CD4-positive, alpha-beta T cell treated with Interleukin-17A for 4 hours (primary cell): ENCODE data around the gene PDE4D.

ENCODE experiments used
- DNase-seq: peaks from one replicate; pipeline ENCODE4 v3.0.0-alpha.2; 2020; ENCODE audit warnings: mixed read lengths

The PDE4D gene

GRCh38 chr5:59188419-59189225 lies 704.9 kb downstream of the PDE4D start:
- DNase-seq = peak; percentile 70

- DNase-seq = no peak
Measured at GRCh38 chr5:59187857-59188256, 705.7 kb downstream of the PDE4D start.

GRCh38 chr5:59186623-59187022 lies 706.9 kb downstream of the PDE4D start:
- no peak for DNase-seq

GRCh38 chr5:59185757-59186385 lies 707.7 kb downstream of the PDE4D start:
- DNase-seq = no peak

GRCh38 chr5:59184769-59185168 lies 708.8 kb downstream of the PDE4D start:
- DNase-seq = no peak

DNA sequence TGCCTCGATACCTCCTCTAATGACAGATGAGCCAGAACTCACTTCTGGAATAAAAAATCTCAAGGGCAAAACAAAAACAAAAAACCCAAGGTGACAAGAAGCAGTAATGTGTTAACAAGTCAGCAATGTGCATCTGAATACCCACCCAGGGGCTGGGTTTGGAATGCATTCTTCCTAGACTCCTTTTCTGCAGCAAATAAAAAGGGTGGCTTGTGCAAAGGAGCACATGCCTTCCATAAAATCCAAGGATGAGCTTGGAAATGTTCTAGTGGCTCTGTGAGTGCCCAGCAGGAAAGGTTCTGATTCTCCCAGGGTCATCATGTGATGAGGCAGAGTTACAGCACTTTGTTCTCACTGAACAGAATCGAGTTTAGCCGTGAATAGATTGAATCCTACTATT lies 710.8 kb downstream of the PDE4D start:
- DNase-seq = no peak

GRCh38 chr5:59180515-59180914 lies 713.0 kb downstream of the PDE4D start:
- DNase-seq = no peak

GRCh38 chr5:59179704-59180103 lies 713.8 kb downstream of the PDE4D start:
- no peak for DNase-seq

DNA sequence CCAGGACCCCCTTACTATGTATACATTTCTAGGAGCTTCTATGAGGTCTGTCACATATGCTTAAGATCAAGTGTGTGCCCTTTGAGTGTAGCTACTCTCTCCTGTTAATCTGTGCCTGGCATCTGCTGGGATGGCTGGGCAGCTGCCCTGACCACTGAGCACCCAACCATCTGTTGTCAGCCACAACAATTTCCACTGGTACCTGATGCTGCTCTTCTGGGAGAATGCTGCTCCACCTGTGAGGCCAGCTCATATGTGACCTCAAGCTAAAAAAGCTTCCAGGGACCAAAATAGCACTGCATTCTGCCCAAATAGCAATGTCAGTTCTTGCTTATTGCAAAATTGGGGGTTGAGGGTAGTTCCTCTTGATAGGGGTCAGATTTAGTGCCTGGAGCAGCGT lies 715.0 kb downstream of the PDE4D start:
- no peak for DNase-seq

GRCh38 chr5:59178071-59178470 lies 715.5 kb downstream of the PDE4D start:
- no peak for DNase-seq

GRCh38 chr5:59177644-59178043 lies 715.9 kb downstream of the PDE4D start:
- no peak for DNase-seq

DNA sequence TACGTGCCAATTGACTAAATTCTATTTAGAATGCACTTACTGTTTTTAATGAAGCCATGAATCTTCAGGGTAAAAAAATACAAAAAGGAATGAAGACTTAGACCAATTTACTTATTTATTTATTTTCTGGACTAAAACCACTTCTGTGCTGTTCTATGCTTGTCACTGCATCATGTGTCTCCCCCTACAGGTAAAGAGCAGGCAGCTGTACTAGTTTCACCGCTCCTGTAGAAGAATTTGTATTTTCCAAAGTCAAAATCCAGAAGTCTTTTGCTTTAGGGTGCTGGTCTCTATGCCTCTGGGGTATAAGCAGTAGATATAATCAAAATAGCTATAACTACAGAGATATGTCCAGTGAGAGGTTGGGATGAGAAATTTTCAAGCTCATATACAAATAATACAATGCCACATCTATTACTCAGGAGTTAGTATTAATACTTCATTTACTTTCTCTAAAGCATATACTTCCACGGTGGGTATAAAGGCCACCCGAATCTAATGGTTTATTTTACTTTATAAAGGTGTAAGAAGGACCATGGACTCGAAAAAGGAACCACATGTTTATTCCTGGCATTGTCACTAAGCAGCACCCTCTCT lies 719.2 kb downstream of the PDE4D start:
- DNase-seq = peak; percentile 45

- DNase-seq = no peak
Measured at GRCh38 chr5:59173578-59173977, 719.9 kb downstream of the PDE4D start.

DNA sequence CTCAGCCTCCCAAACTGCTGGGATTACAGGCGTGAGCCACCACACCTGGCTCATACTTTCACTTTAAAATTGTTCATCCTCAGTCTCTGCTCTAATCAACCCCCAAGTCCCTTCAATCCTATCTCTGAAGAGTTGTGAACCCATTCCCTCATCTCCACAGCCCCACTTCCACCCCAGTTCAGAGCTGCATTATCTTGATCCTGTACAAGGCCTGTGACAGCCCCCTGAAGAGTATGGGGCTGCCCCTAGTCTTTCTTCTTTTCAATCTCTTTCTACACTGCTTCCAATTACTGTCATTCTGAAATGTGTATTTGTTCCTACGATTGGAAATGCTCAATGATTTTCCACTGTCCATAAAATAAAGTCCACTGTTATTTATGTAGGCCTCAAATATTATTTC lies 722.4 kb downstream of the PDE4D start:
- DNase-seq = no peak

GRCh38 chr5:59169768-59170150 lies 723.8 kb downstream of the PDE4D start:
- DNase-seq = no peak

GRCh38 chr5:59169081-59169767 lies 724.3 kb downstream of the PDE4D start:
- DNase-seq = no peak

DNA sequence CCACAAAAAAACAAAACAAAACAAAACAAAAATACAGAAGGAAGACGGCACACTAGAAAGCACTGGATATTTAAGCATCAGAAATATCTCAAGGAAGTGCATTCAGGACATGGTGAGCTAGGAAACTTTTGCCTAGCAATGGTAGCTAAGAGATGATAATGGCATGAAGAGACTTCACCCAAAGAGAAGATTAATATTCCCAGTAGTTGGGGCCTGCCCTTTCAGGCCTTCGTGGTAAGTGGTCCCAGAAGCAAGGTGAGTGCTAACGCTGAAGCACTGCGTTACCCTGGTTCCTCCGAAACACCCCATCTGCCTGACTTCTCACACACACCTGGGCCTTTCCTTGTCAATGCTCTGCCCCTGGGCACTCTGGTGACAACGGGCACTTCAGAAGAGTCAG lies 725.5 kb downstream of the PDE4D start:
- DNase-seq = no peak

- no peak for DNase-seq
Measured at GRCh38 chr5:59164041-59164830, 729.3 kb downstream of the PDE4D start.

GRCh38 chr5:59161221-59162105 lies 732.1 kb downstream of the PDE4D start:
- no peak for DNase-seq

GRCh38 chr5:59158637-59159391 lies 734.7 kb downstream of the PDE4D start:
- DNase-seq = no peak

DNA sequence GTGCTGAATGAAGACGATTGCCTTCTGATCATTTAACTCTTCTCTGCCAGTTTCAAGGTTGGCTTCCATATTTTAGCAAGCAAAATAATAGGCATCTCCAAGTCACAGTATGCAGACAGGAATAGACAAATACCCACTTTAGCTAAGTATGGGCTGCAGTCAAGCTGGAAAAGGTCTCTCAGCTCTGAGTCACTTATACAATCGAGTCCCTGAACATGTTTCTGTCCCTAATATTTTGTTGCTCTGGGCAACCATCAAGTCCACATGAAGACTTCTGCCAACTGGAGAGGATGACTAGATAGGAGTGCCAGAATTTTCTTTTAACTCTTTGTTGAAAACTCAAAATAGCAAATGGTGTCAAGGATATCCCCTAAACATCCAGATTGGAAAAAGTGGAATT lies 735.4 kb downstream of the PDE4D start:
- no peak for DNase-seq
